ENCODE measurements around the gene JAKMIP2.
"Not testable (repeated sequence)": the region's sequence is repeated elsewhere in the genome, so short reads cannot be mapped to it uniquely, and the experiment has no call there.

Gene JAKMIP2

DNA sequence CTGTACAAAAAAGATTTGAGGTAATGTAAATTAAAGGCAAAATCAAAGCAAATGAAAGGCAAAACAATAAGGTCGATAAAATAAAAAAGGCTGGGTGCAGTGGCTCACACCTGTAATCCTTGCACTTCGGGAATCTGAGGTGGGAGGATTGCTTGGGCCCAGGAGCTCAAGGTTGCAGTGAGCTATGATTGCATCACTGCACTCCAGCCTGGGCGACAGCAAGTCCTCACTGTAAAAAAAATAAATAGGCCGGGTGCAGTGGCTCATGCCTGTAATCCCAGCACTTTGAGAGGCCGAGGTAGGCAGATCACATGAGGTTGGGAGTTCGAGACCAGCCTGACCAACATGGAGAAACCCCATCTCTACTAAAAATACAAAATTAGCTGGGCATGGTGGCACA, 200.3 kb downstream of the JAKMIP2 start:
- not testable (repeated sequence) for DNase-seq

GRCh38 chr5:147580418-147580817, 202.1 kb downstream of the JAKMIP2 start:
- DNase-seq: not testable (repeated sequence)

DNA sequence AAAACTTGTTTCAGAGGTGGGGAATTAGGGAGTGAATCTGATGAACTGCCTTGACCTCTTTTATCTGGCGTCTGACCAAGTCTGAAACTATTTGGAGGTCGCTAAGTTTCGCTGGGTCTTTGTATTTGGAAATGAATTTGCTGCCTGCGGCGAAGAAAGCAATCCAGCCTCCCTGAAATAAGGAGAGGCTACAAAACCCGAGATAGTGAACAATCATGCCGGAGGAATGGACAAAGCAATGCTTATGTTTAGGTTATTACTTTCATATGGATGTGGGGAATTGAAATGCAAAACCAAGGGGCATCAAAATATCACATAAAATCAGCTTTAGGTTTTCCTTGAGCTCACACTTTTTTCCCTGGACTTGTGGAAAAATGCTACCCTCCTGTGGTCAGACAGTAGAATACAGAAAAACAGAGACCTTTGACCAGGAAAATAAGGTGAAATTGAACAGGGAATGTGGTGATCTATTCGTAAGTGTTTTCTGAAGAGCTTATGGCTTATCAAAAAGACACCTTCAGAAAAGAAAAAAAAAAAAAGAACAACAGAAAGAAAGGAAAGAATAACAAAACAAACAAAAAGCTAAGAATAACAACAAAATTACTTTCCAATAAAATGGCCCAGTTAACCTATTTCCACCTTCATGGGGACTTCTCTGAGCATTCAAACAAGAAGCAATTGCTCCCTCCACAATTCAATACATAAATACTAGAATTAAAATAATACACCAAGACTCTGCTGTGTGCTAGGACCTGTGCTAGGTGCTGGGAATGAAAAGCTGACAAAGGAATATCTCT, 204.1 kb downstream of the JAKMIP2 start:
- DNase-seq: peak; percentile 23 to 38

DNA sequence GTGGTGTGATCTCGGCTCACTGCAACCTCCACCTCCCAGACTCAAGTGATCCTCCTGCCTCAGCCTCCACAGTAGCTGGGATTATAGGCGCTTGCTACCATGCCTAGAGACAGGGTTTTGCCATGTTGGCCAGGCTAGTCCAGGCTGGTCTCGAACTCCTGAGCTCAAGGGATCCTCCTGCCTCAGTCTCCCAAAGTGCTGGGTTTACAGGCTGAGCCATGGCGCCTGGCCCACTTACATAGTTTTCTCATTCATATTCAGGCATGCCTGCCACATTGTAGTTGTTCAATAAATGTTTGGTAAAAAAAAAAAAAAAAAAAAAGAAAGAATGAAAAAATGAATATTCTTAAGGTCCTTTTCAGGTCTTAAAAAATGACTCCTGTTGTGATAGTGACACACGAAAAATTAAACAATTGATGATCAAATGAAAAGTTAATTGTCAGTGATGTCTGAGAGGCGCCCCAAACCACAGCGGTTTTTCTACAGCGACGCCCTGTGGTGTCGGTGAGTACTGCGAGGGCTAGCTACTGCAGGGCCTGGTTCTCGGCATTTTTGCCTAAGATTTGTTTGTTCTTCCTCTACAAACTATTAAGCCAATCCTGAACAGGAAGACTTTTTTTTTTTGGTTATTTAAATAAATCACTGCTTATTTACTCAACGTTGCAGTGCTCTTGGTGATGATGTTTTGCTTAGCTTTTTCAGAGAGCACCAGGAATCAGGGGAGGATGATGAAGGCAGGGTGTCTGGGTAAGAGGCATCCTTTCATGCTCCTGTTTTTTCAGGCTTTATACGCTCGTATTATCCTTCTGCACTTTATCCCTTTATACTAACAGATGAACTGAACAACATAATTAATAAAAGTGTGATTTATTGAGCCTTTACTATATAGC, 205.6 kb downstream of the JAKMIP2 start:
- DNase-seq: no peak

DNA sequence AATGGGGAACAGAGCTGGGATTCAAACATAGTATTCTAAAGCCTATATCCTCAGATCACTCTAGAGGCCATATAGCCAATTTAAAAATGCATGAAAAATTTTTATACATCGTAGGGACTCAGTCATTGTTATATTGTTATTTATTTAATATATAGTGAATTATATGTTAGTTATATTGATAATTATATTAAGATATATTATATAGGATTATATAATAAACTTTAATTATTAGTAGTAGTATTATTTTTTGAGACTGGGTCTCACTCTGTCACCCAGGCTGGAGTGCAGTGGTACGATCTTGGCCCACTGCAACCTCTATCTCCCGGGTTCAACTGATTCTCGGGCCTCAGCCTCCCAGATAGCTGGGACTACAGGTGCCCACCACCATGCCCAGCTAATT, 206.9 kb downstream of the JAKMIP2 start:
- no peak for DNase-seq

DNA sequence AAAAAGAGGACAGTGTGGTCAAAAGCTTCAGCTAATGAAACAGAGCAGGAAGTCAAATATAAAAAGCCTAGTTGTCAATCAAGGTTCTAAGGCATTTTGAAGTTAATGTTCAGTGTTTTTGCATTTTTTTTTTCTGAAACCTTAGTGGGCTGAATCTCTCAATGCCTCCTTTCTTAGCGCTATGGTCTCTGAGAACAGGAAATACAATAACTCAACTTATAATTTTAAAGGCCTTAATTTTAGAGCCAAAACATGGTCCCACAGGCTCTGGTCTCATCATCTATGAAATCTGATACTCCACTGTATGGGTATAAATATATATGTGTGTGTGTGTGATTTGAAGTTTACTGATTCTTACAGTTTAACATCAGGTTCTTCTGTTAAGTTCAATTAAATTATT, 209.3 kb downstream of the JAKMIP2 start:
- DNase-seq: no peak

DNA sequence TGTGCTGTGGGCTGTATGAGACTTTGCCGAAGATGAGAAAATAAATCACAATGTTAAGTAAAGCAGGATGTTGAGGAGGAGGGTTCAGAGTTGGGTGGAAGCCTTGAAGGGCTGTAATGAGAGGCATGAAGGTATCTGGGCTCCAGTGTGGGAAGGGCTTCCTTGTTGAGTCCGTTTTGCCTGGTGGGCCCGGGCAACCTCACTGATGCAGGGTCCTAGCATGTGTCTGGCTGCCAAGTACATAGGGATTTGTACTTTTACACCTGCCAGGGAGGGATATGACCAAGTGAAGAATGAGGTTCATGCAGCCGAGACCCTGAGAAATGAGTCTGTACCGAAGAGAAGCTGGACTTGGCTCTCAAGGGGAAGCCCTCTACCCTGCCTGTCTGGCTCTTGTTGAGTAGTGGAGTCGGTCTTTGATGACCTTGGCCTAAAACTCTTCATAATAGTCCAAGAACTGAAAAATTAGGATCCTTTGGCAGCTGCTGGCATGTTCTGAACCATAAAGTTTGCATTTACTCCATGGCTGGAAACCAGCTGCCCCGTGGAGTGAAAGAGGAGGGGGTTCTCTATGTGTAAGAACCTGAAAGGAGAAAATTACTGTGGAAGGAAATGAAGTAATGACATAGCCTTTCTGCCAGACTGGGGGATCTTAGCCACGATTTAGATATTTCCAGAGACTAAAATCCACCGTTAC, 213.7 kb downstream of the JAKMIP2 start:
- DNase-seq: no peak

- DNase-seq: no peak
These were observed 214.5 kb downstream of the JAKMIP2 start for GRCh38 chr5:147567917-147568598.

DNA sequence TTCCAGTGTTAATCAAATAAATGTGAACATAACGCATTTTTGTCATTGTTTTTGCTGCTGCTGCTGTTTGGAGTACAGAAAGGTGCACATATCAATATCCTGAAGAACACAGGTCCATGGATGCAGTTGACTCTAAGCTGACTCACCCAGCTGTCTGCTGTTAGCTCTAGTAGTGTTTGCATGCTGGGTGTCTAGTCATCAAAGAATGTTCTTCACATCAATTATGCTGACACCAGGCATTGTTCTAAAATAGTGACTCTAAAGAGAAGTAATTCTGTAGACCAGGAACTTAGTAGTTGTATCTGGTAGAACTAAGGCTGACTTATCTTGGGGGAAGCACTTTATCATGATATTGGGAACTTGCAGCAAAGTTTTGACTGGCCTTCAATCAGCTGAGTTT, 217.0 kb downstream of the JAKMIP2 start:
- DNase-seq: no peak

DNA sequence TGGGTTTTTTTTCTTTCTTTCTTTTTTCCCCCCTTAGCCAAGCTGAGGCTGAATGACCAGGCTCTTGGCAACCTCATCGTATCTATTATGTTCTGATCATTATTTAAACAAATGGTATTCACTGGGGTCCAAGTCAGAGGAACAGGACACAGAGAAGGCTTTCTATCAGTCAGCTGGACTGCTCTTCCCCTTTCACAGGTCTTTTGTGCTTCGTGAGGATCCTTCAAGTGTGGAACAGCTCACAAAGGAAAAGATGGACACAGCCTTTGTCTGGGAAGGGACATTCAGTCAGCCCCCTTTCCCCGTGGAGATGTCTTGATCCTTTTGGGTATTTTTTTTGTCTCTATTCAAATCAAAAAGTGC, 218.4 kb downstream of the JAKMIP2 start:
- no peak for DNase-seq

DNA sequence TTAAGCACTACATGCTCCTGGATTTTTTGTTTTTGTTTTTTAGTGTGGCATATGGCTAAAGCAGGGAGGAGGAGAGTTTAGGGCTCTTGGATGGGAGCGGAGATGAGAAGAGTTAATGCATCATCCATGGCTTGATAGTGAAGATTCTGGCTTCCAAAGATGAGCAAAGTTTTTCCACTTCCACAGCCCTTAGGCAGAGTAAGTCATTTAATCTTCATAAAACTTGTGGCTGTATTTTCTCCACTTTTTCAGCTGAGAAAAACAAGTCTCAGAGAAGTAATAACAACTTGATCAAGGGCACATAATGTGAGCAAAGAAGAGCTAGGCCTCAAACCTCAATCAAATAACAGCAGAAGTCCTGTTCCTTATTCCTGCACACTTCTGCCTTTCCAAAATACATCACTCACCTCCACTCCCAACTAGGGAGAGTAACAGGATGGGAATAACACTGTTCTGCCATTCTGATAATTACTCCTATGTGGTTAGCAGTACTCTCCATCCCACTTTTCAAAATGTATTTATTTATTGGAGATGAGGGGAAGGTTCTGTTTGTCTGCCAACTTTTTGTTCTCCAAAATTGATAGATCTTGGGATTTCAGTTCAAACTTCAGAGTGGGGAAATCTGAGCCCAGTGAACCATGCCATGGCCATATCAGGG, 218.9 kb downstream of the JAKMIP2 start:
- DNase-seq: no peak

- DNase-seq: no peak
These were observed 221.1 kb downstream of the JAKMIP2 start for GRCh38 chr5:147561435-147561834.

DNA sequence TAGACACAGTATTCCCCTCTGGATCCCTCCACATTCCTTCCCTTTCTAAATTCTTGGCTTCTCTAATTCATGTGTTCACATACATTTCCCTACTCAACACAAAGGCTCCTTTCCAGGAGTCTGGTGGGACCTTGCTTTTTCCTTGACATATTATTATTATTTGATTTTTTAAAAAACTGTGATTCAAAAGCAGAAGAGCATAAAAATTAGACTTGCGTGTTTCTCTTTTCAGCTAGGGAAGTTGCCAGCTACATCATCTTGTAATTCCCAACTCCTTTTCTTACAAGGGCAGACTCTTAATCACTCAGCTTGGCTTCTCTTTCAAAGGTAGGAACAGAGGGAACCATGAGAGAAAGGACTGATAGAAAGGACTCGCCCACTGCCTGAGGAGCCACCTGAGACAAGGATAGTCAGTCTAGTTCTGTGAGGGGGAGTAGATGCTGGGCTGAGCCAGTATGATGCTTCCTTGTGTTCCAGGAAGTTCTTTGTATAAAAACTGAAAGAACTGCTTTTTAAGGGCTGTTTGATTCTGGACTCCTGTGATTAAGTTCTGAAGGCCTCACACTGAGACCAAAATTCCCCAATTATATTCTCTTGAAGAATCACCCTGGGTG, 221.7 kb downstream of the JAKMIP2 start:
- DNase-seq: no peak

GRCh38 chr5:147559749-147560148, 222.8 kb downstream of the JAKMIP2 start:
- no peak for DNase-seq

GRCh38 chr5:147558826-147559225, 223.7 kb downstream of the JAKMIP2 start:
- DNase-seq: peak; percentile 20 to 46

- no peak for DNase-seq
These were observed 224.4 kb downstream of the JAKMIP2 start for GRCh38 chr5:147557876-147558745.

- DNase-seq: no peak
These were observed 227.4 kb downstream of the JAKMIP2 start for GRCh38 chr5:147555176-147555575.

DNA sequence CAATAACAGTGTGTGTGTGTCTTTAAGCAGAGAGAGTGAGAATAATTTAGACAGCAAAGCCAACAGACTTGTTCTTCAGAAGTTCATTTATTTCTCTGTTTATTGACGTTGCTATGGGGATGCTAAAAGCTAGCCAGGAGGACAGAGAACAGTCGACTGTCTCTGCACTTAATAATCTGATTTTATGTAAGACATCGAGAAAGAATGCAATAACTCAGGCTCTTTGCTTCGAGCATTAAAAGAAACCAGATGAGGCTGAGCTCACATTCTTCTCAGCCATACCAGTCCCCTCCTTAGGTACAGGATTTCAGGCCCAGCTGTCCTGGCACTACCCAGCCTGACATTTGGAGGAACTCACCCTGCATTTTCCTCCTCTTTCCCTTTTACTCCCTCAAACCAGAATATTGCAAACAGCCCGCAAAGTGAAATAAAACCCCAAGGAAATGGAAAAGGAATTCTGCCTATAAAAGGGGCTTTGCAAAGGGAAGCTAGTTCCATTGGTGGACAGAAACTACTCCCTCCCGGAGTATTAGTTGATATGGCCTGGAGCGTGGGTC, 228.2 kb downstream of the JAKMIP2 start:
- no peak for DNase-seq

DNA sequence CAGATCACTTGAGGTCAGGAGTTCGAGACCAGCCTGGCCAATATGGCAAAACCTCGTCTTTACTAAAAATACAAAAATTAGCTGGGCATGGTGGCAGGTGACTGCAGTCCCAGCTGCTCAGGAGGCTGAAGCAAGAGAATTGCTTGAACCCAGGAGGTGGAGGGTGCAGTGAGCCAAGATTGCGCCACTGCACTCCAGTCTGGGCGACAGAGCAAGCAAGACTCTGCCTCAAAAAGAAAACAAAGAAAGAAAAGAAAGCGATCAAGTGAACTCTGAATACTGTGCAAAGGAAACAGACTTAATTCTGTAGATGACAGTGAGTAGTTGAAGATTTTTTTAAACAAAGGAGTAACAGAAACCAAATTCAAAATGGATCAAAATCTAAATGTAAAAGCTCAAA, 228.7 kb downstream of the JAKMIP2 start:
- DNase-seq: not testable (repeated sequence)

DNA sequence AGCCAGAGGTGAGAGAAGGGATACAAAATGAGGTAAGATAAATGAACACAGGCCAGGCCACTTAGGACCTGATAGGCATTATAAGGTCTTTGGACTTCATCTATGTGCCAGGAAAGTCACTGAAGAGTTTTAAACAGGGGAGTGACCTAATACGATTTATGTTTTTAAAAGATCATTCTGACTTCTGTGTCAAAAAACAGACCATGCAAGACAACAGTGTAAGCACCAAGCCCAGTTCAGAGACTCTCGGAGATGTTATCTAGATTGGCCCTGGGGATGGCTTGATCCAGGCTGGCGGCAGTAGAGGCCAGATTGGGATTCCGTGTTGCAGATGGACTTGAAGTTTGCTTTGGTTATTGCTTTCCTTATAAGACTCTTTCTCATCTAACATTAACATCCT, 229.6 kb downstream of the JAKMIP2 start:
- DNase-seq: no peak

DNA sequence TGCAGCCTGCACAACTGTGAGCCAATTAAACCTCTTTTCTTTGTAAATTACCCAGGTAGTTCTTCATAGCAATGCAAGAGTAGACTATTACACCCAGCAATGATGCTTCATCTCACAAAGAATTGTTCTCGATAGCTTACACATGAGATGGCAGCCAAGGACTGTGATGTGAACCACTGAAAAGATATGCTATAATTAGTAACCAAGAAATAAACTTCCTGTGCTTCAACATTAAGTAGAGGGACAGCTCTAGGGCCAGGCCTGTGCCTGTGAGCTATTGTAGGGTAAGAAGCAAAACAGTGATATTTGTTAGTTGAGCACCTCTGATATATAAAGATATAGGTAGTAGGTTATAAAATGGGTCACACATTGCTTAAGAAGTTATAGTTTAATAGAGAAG, 230.9 kb downstream of the JAKMIP2 start:
- DNase-seq: no peak
